Left lung (tissue), 10 donors: Measurements from ENCODE around the gene BBX. TPM values are rescaled to one million over a fixed set of nuclear protein-coding genes. Genes with fewer than 3 reads are reported as not detected.
A peak's percentile ranks its signal among the peaks of the same experiment; 100 is the strongest.

ENCODE experiments used
- ATAC-seq: fragments of 200-7000 bp; cut with Tn5 transposase; one replicate; pipeline ENCODE4 v1.9.1; 2020; ENCODE audit warnings: moderate library complexity
- DNase-seq, 4 donors: peaks; one replicate each; pipeline ENCODE4 v3.0.0-alpha.2; 2013 to 2020
- H3K27ac ChIP-seq, 2 donors: fragments of 200-600 bp; sonication (generic) in 1 of 2; one replicate each; pipeline versions ENCODE4 v1.5.0 to v1.8.0; 2020 to 2021
- H3K27me3 ChIP-seq, 2 donors: fragments of 200-600 bp; sonication (generic) in 1 of 2; one replicate each; pipeline versions ENCODE4 v1.5.0 to v1.8.0; 2020 to 2021
- H3K36me3 ChIP-seq, 2 donors: fragments of 200-600 bp; sonication (generic) in 1 of 2; one replicate each; pipeline versions ENCODE4 v1.5.0 to v1.8.0; 2020 to 2021
- H3K4me1 ChIP-seq, 2 donors: fragments of 200-600 bp; one replicate each; pipeline ENCODE4 v1.8.0; 2021
- H3K4me3 ChIP-seq, 2 donors: fragments of 200-600 bp; sonication (generic) in 1 of 2; one replicate each; pipeline versions ENCODE4 v1.5.0 to v1.8.0; 2020 to 2021; ENCODE audit warnings: mild to moderate bottlenecking in 1 of 2
- H3K9me3 ChIP-seq, 2 donors: fragments of 200-600 bp; sonication (generic) in 1 of 2; one replicate each; pipeline versions ENCODE4 v1.5.0 to v1.8.0; 2020 to 2021
- intact Hi-C, 2 donors: fragments of 100-400 bp; cut with DNase I; formaldehyde crosslinking; loops; one replicate each; pipeline versions ENCODE4 v1.11.2 to v1.14.2; 2022
- polyA plus RNA-seq, 6 donors: library from polyadenylated mRNA; unstranded; fragments of 120-200 nt; gene quantifications; one replicate each; pipeline ENCODE4 v1.2.1, GENCODE V29; 2013; ENCODE audit not compliant: insufficient read length in 6 of 6
- total RNA-seq, 2 donors: library from RNA; stranded (reverse); fragmentation: NEBNext Ultra II Directional; extraction: Animal tissue kit (Norgen Biotek cat#: 25700); gene quantifications; one replicate each; pipeline ENCODE4 v1.2.1, GENCODE V29; 2021
- TF ChIP-seq, protein P1 (sequence below), 2 donors: fragments of 200-600 bp; sonication (generic) in 1 of 2; IDR thresholded peaks; one replicate each; pipeline versions ENCODE4 v1.5.0 to v1.8.0; 2021; ENCODE audit warnings: antibody characterized with exemption in 2 of 2
- donor health status: DM: no; HTN: yes; CAD: no.
- donor health status: DM: no; HTN: no; CAD: no.

Gene BBX
- total and polyA plus RNA-seq, 8 donors = 43.0 to 67.1 (median 53.3) TPM

DNA sequence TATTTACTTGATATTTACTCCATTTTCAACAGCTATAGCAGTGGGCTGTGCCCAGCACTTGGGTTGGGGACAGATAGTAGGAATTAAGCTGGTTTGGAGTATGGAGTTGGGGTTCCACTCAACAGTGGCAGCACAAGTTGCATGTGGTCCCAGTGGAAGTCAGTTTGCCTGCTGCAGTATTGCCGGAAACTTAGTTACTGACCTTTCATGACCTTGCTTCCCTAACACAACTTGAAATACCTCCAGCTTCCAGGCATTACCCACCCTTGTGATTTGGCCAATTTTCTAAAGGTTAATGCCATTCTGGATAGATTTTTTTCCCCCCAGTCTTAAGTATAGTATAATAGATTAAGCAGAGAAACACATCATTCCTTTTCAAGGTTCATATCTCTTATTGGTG, 68.0 kb downstream of the BBX start:
- no peak for DNase-seq
- intact Hi-C loops = no loop called here
- Histone ChIP-seq H3K36me3 (no peaks in the 10 kb centered on the region), H3K4me1 (no peaks in the 10 kb centered on the region), H3K27ac (no peak overlapping the region), H3K27me3 (no peaks in the 10 kb centered on the region), H3K4me3 (no peak overlapping the region), H3K9me3 (no peaks in the 10 kb centered on the region)
- ATAC-seq = no peak
- TF ChIP-seq, protein P1, sequence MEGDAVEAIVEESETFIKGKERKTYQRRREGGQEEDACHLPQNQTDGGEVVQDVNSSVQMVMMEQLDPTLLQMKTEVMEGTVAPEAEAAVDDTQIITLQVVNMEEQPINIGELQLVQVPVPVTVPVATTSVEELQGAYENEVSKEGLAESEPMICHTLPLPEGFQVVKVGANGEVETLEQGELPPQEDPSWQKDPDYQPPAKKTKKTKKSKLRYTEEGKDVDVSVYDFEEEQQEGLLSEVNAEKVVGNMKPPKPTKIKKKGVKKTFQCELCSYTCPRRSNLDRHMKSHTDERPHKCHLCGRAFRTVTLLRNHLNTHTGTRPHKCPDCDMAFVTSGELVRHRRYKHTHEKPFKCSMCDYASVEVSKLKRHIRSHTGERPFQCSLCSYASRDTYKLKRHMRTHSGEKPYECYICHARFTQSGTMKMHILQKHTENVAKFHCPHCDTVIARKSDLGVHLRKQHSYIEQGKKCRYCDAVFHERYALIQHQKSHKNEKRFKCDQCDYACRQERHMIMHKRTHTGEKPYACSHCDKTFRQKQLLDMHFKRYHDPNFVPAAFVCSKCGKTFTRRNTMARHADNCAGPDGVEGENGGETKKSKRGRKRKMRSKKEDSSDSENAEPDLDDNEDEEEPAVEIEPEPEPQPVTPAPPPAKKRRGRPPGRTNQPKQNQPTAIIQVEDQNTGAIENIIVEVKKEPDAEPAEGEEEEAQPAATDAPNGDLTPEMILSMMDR (IDR thresholded peaks at IDR 0.05) = no peak

DNA sequence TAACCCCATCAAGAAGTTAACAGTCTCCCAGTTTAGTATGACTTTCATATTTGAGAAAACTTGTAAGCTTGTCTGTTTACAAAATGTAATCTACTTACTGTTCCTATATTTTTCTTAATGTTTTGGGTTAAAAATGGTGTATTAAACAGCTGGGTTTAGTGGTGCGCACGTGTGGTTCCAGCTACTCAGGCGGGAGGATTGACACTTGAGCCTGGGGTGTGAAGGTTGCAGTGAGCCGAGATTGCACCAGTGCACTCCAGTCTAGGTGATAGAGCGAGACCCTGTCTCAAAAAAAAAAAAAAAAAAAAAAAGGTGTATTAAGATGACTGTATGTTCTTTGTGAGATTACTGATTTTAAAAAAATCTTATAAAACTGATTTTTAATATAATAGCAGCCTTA, 69.3 kb downstream of the BBX start:
- Histone ChIP-seq H3K4me1 (peaks cover 0 to 1% of the 10 kb centered on the region in 2 donors), H3K27me3 (no peaks in the 10 kb centered on the region), H3K36me3 (no peaks in the 10 kb centered on the region), H3K27ac (no peak overlapping the region), H3K9me3 (no peaks in the 10 kb centered on the region), H3K4me3 (no peak overlapping the region)
- no peak for DNase-seq
- no peak for ATAC-seq
- intact Hi-C loops = no loop called here
- TF ChIP-seq, protein P1 (IDR thresholded peaks at IDR 0.05) = no peak

DNA sequence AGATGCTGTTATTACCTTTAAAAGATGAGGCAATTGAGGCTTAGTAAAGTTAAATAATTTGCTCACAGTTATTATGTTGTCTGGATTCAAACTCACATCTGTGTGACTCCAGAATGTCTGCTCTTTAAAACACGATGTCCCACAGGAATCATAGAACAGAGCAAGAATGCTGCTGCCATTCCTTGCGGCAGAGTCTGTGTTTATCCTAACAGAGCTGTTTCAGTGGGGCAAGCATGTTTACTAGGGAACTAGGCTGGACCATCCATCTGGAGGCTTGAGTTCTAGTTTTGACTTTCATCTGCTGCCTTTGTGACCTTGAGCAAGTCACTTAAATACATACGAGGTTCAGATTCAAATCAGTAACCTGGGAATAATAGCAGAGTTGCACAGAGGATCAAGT, 72.1 kb downstream of the BBX start:
- peaks cover 8 to 17% of the 10 kb centered on the region in 2 donors for H3K4me1 ChIP-seq
- no peaks in the 10 kb centered on the region for H3K9me3 ChIP-seq
- no peak overlapping the region for H3K27ac ChIP-seq
- no peak overlapping the region for H3K4me3 ChIP-seq
- no peaks in the 10 kb centered on the region for H3K36me3 ChIP-seq
- TF ChIP-seq, protein P1 (IDR thresholded peaks at IDR 0.05) = no peak
- H3K27me3 ChIP-seq = no peaks in the 10 kb centered on the region
- ATAC-seq = no peak
- no peak for DNase-seq
- intact Hi-C loops = no loop called here

DNA sequence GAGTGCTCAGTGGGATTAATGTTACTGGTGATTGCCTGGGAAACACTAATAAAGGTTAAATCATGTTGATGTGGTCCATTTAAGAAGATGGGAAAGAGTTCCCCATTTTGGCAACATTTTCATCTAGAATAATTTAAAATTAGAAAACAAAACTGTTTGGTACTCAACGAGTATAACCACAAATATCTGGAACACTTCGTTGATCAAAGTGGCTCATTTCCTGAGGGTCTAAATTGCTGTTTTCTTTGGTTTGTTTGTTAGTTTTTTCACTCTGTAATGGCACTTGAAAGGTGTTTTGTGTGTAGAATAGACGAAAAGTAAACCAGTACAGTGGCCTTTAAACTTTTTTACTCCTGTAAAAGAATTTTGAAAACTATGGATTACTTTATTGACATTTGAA, 73.9 kb downstream of the BBX start:
- Histone ChIP-seq H3K4me3 (no peak overlapping the region), H3K9me3 (no peaks in the 10 kb centered on the region), H3K4me1 (peaks cover 16 to 30% of the 10 kb centered on the region in 2 donors), H3K27me3 (no peaks in the 10 kb centered on the region), H3K27ac (no peak overlapping the region), H3K36me3 (no peaks in the 10 kb centered on the region)
- TF ChIP-seq, protein P1 (IDR thresholded peaks at IDR 0.05) = no peak
- intact Hi-C loops = no loop called here
- ATAC-seq = no peak
- no peak for DNase-seq

DNA sequence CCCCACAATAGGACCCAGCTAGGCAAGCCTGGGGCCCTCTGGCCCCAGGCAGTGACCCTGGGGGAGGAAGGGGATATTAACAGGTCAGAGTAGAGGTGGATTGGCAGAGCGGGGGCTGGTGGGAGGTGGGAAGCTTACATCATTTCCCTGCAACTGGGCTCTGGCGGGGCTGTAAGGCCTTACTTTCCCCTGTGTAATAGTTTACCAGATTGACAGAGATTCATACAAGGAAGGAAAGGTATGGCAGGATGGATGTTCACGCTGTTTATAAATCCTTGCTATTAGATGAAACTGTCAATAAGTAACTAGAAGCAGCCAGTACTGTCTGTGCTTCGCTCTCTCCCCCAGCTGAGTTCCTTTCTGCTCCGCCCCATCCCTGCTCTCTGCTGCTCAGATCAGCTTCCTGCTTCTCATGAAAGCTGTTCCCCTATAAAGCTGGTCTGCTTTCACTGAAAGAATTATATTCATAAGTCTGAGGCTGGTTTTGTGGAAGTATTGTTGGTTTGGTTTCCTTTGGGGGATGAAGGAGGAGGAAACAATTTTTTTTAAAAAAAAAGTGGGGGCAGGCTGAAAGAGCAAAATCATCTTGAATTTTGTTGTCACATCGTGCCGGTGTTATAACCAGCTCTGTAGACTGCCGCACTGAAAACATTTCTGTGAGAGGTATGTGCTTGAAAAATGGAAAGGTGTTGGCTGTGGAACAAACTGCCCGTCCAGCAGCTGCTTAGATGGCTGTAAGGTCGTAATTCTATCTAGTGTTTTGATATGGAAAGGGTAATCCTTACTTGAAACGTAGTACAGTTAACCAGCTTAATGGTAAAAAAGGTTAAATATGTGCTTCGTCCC, 76.4 kb downstream of the BBX start:
- TF ChIP-seq, protein P1 (IDR thresholded peaks at IDR 0.05) = no peak

More for the DNA sequence above, 76.4 kb downstream of the BBX start:
- peak overlapping the region; percentile 69 to 84 for H3K27ac ChIP-seq
- intact Hi-C loops = no loop called here
- peak; percentile 94 for ATAC-seq
- peaks cover 16 to 30% of the 10 kb centered on the region in 2 donors for H3K4me1 ChIP-seq
- H3K4me3 ChIP-seq = peak overlapping the region; percentile 20 to 34
- no peaks in the 10 kb centered on the region for H3K27me3 ChIP-seq
- peak; percentile 26 to 65 (median 54) for DNase-seq
- no peaks in the 10 kb centered on the region for H3K36me3 ChIP-seq
- H3K9me3 ChIP-seq = no peaks in the 10 kb centered on the region
